RWPE2 (cell line): ENCODE data around the gene ZNF511.

Experiments used
- ATAC-seq: fragments of 200-7000 bp; cut with Tn5 transposase; 3 replicates; pipeline ENCODE4 v1.9.1; 2021; ENCODE audit warnings: low read depth
- DNase-seq: peaks from one replicate; pipeline ENCODE4 v3.0.0-alpha.2; 2020; ENCODE audit warnings: low spot score
- H3K27ac ChIP-seq: fragments of 450-650 bp; 2 replicates; pipeline ENCODE4 v1.5.1; 2017; ENCODE audit warnings: mild to moderate bottlenecking; ENCODE audit not compliant: poor library complexity, severe bottlenecking
- H3K27me3 ChIP-seq: fragments of 250-450 bp; sonication (Bioruptor Pico); 2 replicates; pipeline ENCODE4 v1.5.1; 2021; ENCODE audit warnings: mild to moderate bottlenecking, moderate library complexity; ENCODE audit not compliant: insufficient read depth, poor library complexity, severe bottlenecking
- H3K36me3 ChIP-seq: fragments of 250-450 bp; sonication (Bioruptor Pico); 2 replicates; pipeline ENCODE4 v1.5.1; 2020; ENCODE audit warnings: low read depth, mild to moderate bottlenecking, moderate library complexity
- H3K4me1 ChIP-seq: fragments of 250-450 bp; sonication (Bioruptor Pico); 2 replicates; pipeline ENCODE4 v1.5.1; 2021; ENCODE audit warnings: mild to moderate bottlenecking, moderate library complexity; ENCODE audit not compliant: insufficient read depth, poor library complexity, severe bottlenecking
- H3K4me3 ChIP-seq: fragments of 250-450 bp; sonication (Bioruptor Pico); 2 replicates; pipeline ENCODE4 v1.5.1; 2021; ENCODE audit warnings: mild to moderate bottlenecking, moderate library complexity; ENCODE audit not compliant: severe bottlenecking
- H3K9me3 ChIP-seq: fragments of 250-450 bp; sonication (Bioruptor Pico); 2 replicates; pipeline ENCODE4 v1.5.1; 2021; ENCODE audit warnings: mild to moderate bottlenecking, moderate library complexity; ENCODE audit not compliant: severe bottlenecking
- TF ChIP-seq, protein P1 (sequence below): fragments of 450-650 bp; IDR thresholded peaks from one replicate; pipeline ENCODE4 v1.5.1; 2017; ENCODE audit warnings: mild to moderate bottlenecking, moderate library complexity; ENCODE audit not compliant: poor library complexity, severe bottlenecking

Gene ZNF511

DNA sequence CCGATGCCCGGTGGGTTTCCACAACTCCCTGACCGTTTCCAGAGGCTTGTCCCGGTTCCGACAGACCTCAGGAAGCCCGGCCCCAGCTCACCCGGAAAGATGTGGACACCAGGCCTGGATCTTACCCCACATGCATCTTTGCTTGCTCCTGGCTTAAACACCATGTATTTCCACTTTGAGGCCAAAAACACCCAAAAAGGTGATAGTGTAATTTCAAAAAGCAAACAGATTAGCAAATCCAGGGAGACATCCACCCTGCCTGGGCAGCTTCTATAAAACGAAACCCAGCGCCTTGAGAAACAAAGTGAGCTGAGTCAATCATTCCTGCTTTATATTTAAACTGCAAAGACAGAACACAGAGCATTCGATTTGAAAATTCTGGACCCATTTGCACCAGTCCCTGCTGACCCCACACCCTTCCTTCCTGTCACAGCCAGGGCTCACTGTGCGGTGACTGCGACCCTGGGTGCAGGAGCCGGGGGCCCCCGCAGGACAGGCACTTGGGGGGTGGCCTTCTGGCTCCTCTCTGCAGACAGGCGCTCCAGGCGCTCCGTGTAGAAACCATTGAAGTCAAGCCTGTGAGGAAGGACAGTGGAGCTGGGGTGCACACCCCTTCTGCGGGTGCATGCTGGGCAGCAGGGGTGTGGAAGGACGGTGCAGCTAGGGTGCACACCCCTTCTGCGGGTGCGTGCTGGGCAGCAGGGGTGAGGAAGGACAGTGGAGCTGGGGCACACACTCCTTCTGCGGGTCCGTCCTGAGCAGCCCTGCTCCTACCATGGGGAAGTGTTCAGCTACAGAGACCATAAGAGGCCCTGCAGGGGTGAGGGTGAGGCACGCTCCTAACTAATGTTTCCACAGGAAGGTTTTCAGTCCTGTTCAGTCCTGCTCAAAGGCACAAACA lies 29.1 kb upstream of the ZNF511 start:
- TF ChIP-seq, protein P1, sequence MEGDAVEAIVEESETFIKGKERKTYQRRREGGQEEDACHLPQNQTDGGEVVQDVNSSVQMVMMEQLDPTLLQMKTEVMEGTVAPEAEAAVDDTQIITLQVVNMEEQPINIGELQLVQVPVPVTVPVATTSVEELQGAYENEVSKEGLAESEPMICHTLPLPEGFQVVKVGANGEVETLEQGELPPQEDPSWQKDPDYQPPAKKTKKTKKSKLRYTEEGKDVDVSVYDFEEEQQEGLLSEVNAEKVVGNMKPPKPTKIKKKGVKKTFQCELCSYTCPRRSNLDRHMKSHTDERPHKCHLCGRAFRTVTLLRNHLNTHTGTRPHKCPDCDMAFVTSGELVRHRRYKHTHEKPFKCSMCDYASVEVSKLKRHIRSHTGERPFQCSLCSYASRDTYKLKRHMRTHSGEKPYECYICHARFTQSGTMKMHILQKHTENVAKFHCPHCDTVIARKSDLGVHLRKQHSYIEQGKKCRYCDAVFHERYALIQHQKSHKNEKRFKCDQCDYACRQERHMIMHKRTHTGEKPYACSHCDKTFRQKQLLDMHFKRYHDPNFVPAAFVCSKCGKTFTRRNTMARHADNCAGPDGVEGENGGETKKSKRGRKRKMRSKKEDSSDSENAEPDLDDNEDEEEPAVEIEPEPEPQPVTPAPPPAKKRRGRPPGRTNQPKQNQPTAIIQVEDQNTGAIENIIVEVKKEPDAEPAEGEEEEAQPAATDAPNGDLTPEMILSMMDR = no peak
- Histone ChIP-seq H3K27ac (peak overlapping the region; percentile 90), H3K36me3 (peaks cover 38% of the 10 kb centered on the region), H3K4me3 (no peak overlapping the region), H3K9me3 (no peaks in the 10 kb centered on the region), H3K27me3 (no peaks in the 10 kb centered on the region), H3K4me1 (peaks cover 42% of the 10 kb centered on the region)
- ATAC-seq = no peak
- no peak for DNase-seq

DNA sequence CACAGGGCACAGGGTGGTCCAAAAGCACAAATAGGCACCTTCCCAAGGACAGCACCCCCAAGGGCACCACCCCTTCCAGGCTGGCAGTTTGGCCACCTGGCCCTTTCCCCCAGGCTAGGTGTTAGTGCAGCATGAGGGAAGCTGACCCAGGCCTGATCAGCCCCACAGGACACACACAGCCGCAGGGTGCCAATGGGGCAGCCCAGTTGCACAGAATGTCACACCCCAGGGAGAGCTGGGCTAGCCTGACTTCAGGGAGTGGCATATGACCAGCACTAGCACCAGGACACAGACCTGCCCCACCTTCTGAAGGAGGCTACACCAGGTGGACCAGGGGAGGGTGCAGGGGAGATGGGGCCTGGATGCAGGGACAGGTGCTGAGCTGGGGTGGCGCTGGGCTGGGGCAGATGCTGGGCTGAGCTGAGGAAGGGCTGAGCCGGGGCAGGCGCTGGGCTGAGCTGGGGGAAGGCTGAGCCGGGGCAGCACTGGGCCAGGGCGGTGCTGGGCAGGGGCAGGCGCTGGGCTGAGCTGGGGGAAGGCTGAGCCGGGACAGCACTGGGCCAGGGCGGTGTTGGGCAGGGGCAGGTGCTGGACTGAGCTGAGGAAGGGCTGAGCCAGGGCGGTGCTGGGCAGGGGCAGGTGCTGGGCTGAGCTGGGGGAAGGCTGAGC lies 28.2 kb upstream of the ZNF511 start:
- no peak for DNase-seq
- H3K4me3 ChIP-seq = no peak overlapping the region
- H3K27me3 ChIP-seq = no peaks in the 10 kb centered on the region
- TF ChIP-seq, protein P1 = no peak
- H3K36me3 ChIP-seq = peaks cover 47% of the 10 kb centered on the region
- peak overlapping the region; percentile 90 for H3K27ac ChIP-seq
- no peak for ATAC-seq
- H3K4me1 ChIP-seq = peaks cover 32% of the 10 kb centered on the region
- no peaks in the 10 kb centered on the region for H3K9me3 ChIP-seq

- Histone ChIP-seq H3K4me1 (peaks cover 29% of the 10 kb centered on the region), H3K27me3 (no peaks in the 10 kb centered on the region), H3K27ac (no peak overlapping the region), H3K9me3 (no peaks in the 10 kb centered on the region), H3K4me3 (no peak overlapping the region), H3K36me3 (peaks cover 53% of the 10 kb centered on the region)
- ATAC-seq = no peak
- DNase-seq = no peak
- TF ChIP-seq, protein P1 = no peak
These were observed 27.6 kb upstream of the ZNF511 start for GRCh38 chr10:133281084-133281483.

DNA sequence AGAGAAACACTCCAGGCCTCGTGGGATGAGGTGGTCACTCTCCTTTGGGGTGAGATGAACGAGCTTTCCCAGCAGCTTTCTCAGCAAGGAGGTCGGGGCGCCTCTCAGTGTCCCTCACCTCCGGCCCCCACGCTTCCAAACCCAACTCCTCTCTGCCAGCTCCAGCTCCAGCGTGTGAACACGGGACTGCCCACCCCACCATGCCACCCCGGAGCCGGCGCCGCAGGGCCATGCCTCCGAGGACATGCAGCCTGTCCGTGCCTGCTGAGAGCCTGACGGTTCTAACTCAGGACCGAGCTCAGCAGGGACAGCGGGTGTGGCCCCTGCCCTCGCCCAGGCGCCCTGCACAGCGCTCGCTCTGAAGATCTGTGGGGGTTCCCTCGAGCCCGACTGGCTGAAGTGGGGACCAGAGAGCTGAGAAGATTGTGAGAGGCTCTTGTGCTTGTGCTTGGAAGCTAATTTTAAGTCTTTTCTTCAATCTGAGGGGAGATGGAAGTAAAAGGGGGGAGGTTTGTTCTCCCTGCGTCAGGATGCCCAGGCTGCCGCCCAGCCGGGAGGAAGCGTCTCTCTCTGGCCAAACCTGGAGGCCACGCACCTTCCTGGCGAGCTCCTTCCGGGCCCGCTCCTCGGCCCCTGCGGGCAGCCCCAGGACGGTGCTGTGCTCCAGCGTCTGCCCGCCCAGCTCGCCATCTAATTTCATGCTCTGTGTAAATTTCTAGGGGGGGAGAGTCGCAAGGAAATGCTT lies 26.9 kb upstream of the ZNF511 start:
- no peak for DNase-seq
- H3K27me3 ChIP-seq = no peaks in the 10 kb centered on the region
- H3K9me3 ChIP-seq = no peaks in the 10 kb centered on the region
- TF ChIP-seq, protein P1 = no peak
- no peak for ATAC-seq
- H3K27ac ChIP-seq = no peak overlapping the region
- peaks cover 29% of the 10 kb centered on the region for H3K4me1 ChIP-seq
- H3K36me3 ChIP-seq = peaks cover 60% of the 10 kb centered on the region
- no peak overlapping the region for H3K4me3 ChIP-seq
